Type B pancreatic cell (in vitro differentiated cells): ENCODE data around the gene MYH16. TPM values are rescaled to one million over a fixed set of nuclear protein-coding genes. Genes with fewer than 3 reads are reported as not detected.
"Not testable (repeated sequence)": the region's sequence is repeated elsewhere in the genome, so short reads cannot be mapped to it uniquely, and the experiment has no call there.

Experiments
- DNase-seq: peaks from one replicate; pipeline ENCODE4 v3.0.0; 2021; ENCODE audit warnings: mixed read lengths; ENCODE audit not compliant: unreplicated experiment; ENCODE audit errors: extremely low spot score
- H3K27ac Mint-ChIP-seq: 2 replicates; pipeline ENCODE4 v1.8.0; 2021; ENCODE audit warnings: mild to moderate bottlenecking, mixed read lengths
- H3K27me3 Mint-ChIP-seq: 2 replicates; pipeline ENCODE4 v1.8.0; 2021; ENCODE audit warnings: mixed read lengths
- H3K36me3 Mint-ChIP-seq: 2 replicates; pipeline ENCODE4 v1.8.0; 2021; ENCODE audit warnings: mixed read lengths
- H3K4me1 Mint-ChIP-seq: one replicate; pipeline ENCODE4 v1.8.0; 2021; ENCODE audit warnings: mixed read lengths; ENCODE audit not compliant: unreplicated experiment
- H3K4me3 Mint-ChIP-seq: 2 replicates; pipeline ENCODE4 v1.8.0; 2021; ENCODE audit warnings: mild to moderate bottlenecking, mixed read lengths
- H3K9me3 Mint-ChIP-seq: 2 replicates; pipeline ENCODE4 v1.8.0; 2021; ENCODE audit warnings: mixed read lengths
- CTCF ChIP-seq: fragments of 200-600 bp; sonication (generic); conservative IDR thresholded peaks from 2 replicates; pipeline ENCODE4 v1.5.0; 2021; ENCODE audit warnings: antibody characterized with exemption, mild to moderate bottlenecking
- long read RNA-seq: library from polyadenylated mRNA; unstranded; transcript quantifications from one replicate; pipeline ENCODE4 v2.0.0, GENCODE V29; 2020
- total RNA-seq: library from RNA; stranded (reverse); gene quantifications from 2 replicates; pipeline ENCODE4 v1.2.1, GENCODE V29; 2021; ENCODE audit warnings: low replicate concordance

The MYH16 gene
- total RNA-seq, result not detected in 2 replicates
- long read RNA-seq, partial matches to known transcripts, result 1 of 2 reads
- long read RNA-seq, other reads (novel, unspliced or antisense), result 1 of 2 reads

- no peaks in the 10 kb centered on the region for H3K36me3 Mint-ChIP-seq
- H3K27ac Mint-ChIP-seq, result peak within 1 kb of the TSS; percentile 91
- no peaks in the 10 kb centered on the region for H3K4me1 Mint-ChIP-seq
- TF ChIP-seq CTCF, result no peak
- H3K4me3 Mint-ChIP-seq, result no peak within 1 kb of the TSS
- DNase-seq, result no peak
- H3K27me3 Mint-ChIP-seq, result no peaks in the 10 kb centered on the region
- no peaks in the 10 kb centered on the region for H3K9me3 Mint-ChIP-seq
Measured at GRCh38 chr7:99272476-99273045, at the start of gene MYH16. TSS of gene MYH16 (plus strand) at chr7:99272839.

- H3K4me3 Mint-ChIP-seq, result not testable (repeated sequence)
Measured at GRCh38 chr7:99224263-99224898, 48.3 kb upstream of the MYH16 start.

GRCh38 chr7:99224899-99225265 lies 47.8 kb upstream of the MYH16 start:
- no peak for DNase-seq
- no peaks in the 10 kb centered on the region for H3K9me3 Mint-ChIP-seq
- no peak overlapping the region for H3K4me3 Mint-ChIP-seq
- no peaks in the 10 kb centered on the region for H3K4me1 Mint-ChIP-seq
- no peaks in the 10 kb centered on the region for H3K27me3 Mint-ChIP-seq
- TF ChIP-seq CTCF, result no peak
- peak overlapping the region; percentile 90 for H3K27ac Mint-ChIP-seq
- H3K36me3 Mint-ChIP-seq, result no peaks in the 10 kb centered on the region

More at GRCh38 chr7:99224263-99224898, 48.3 kb upstream of the MYH16 start:
- DNase-seq, H3K36me3 Mint-ChIP-seq, H3K4me1 Mint-ChIP-seq, H3K9me3 Mint-ChIP-seq, H3K27me3 Mint-ChIP-seq: not testable (repeated sequence)
- peak overlapping the region; percentile 90 for H3K27ac Mint-ChIP-seq

- H3K36me3 Mint-ChIP-seq, result no peaks in the 10 kb centered on the region
- no peak overlapping the region for H3K27ac Mint-ChIP-seq
- no peak for DNase-seq
- no peaks in the 10 kb centered on the region for H3K27me3 Mint-ChIP-seq
- no peak for TF ChIP-seq CTCF
- H3K4me1 Mint-ChIP-seq, result no peaks in the 10 kb centered on the region
- no peaks in the 10 kb centered on the region for H3K9me3 Mint-ChIP-seq
- no peak overlapping the region for H3K4me3 Mint-ChIP-seq
Measured at GRCh38 chr7:99229234-99229633, 43.4 kb upstream of the MYH16 start.

- no peak for TF ChIP-seq CTCF
- no peak for DNase-seq
- H3K9me3 Mint-ChIP-seq, result peaks cover 1% of the 10 kb centered on the region
- H3K36me3 Mint-ChIP-seq, result no peaks in the 10 kb centered on the region
- H3K27me3 Mint-ChIP-seq, result no peaks in the 10 kb centered on the region
- H3K27ac Mint-ChIP-seq, result no peak overlapping the region
- H3K4me1 Mint-ChIP-seq, result no peaks in the 10 kb centered on the region
- H3K4me3 Mint-ChIP-seq, result no peak overlapping the region
Measured at GRCh38 chr7:99232082-99232770, 40.4 kb upstream of the MYH16 start.

GRCh38 chr7:99232955-99233354 lies 39.7 kb upstream of the MYH16 start:
- not testable (repeated sequence) for H3K9me3 Mint-ChIP-seq, H3K27me3 Mint-ChIP-seq, H3K4me1 Mint-ChIP-seq, H3K27ac Mint-ChIP-seq, H3K4me3 Mint-ChIP-seq, DNase-seq, H3K36me3 Mint-ChIP-seq
